Neural cell (in vitro differentiated cells): ENCODE results near the gene APLNR. TPM values are rescaled to one million over a fixed set of nuclear protein-coding genes. Genes with fewer than 3 reads are reported as not detected.

Source experiments
- H2AFZ ChIP-seq: fragments of 200-600, 300-800 bp; sonication (generic), shearing (Covaris generic); 2 replicates; pipeline ENCODE4 v1.6.0; 2014; ENCODE audit warnings: low read depth, mild to moderate bottlenecking, antibody characterized with exemption, low read length, moderate library complexity
- H3F3A ChIP-seq: fragments of 200-600 bp; shearing (Covaris generic); 2 replicates; pipeline ENCODE4 v1.6.1; 2016; ENCODE audit warnings: mild to moderate bottlenecking, moderate library complexity, mixed read lengths, antibody characterized with exemption, low read length; ENCODE audit not compliant: insufficient read depth, poor library complexity, severe bottlenecking
- H3K27ac ChIP-seq: fragments of 200-600, 300-800 bp; sonication (generic), shearing (Covaris generic); 2 replicates; pipeline ENCODE4 v1.5.1; 2014; ENCODE audit warnings: mild to moderate bottlenecking, low read length, moderate library complexity
- H3K27me3 ChIP-seq: fragments of 300-800, 200-600 bp; sonication (generic), shearing (Covaris generic); 2 replicates; pipeline ENCODE4 v1.6.0; 2014; ENCODE audit warnings: mild to moderate bottlenecking, low read depth, low read length, moderate library complexity; ENCODE audit not compliant: insufficient read depth
- H3K36me3 ChIP-seq: fragments of 300-800, 200-600 bp; sonication (generic), shearing (Covaris generic); 2 replicates; pipeline ENCODE4 v1.5.1; 2014; ENCODE audit warnings: mild to moderate bottlenecking, antibody characterized with exemption, low read length, moderate library complexity; ENCODE audit not compliant: insufficient read depth
- H3K4me2 ChIP-seq: fragments of 300-800, 200-600 bp; sonication (generic), shearing (Covaris generic); 2 replicates; pipeline ENCODE4 v1.6.0; 2014; ENCODE audit warnings: mild to moderate bottlenecking, low read length
- H3K4me3 ChIP-seq: fragments of 300-800, 200-600 bp; sonication (generic), shearing (Covaris generic); 2 replicates; pipeline ENCODE4 v1.5.1; 2014; ENCODE audit warnings: mild to moderate bottlenecking, low read length, moderate library complexity
- H3K79me2 ChIP-seq: fragments of 200-600 bp; shearing (Covaris generic); replicated peaks from 2 replicates; pipeline ENCODE4 v1.6.0; 2014; ENCODE audit warnings: mild to moderate bottlenecking, low read length, moderate library complexity; ENCODE audit not compliant: insufficient read depth
- H3K9ac ChIP-seq: fragments of 300-800, 200-600 bp; sonication (generic), shearing (Covaris generic); 2 replicates; pipeline ENCODE4 v1.6.1; 2016; ENCODE audit warnings: mild to moderate bottlenecking, low read length, mixed read lengths
- H3K9me2 ChIP-seq: fragments of 200-600 bp; shearing (Covaris generic); 2 replicates; pipeline ENCODE4 v1.6.1; 2016; ENCODE audit warnings: mild to moderate bottlenecking, low read length, mixed read lengths; ENCODE audit not compliant: insufficient read depth
- H3K9me3 ChIP-seq: fragments of 200-600, 300-800 bp; sonication (generic), shearing (Covaris generic); 2 replicates; pipeline ENCODE4 v1.6.1; 2016; ENCODE audit warnings: mild to moderate bottlenecking, mixed run types, low read length, moderate library complexity, mixed read lengths
- H4K20me1 ChIP-seq: fragments of 200-600 bp; shearing (Covaris generic); 2 replicates; pipeline ENCODE4 v1.6.1; 2016; ENCODE audit warnings: mild to moderate bottlenecking, mixed run types; ENCODE audit not compliant: insufficient read depth
- EP300 ChIP-seq: fragments of 450-650 bp; conservative IDR thresholded peaks from 2 replicates; pipeline ENCODE4 v1.6.1; 2014; ENCODE audit warnings: antibody characterized with exemption, mild to moderate bottlenecking, moderate library complexity; ENCODE audit not compliant: poor library complexity, severe bottlenecking
- MXI1 ChIP-seq: fragments of 450-650 bp; conservative IDR thresholded peaks from 2 replicates; pipeline ENCODE4 v1.6.1; 2014; ENCODE audit warnings: antibody characterized with exemption, mild to moderate bottlenecking; ENCODE audit not compliant: poor library complexity, severe bottlenecking
- POLR2AphosphoS5 ChIP-seq: IDR thresholded peaks from 2 replicates; pipeline ENCODE4 v1.6.1; 2012
- RAD21 ChIP-seq: fragments of 450-650 bp; conservative IDR thresholded peaks from 2 replicates; pipeline ENCODE4 v1.6.1; 2014; ENCODE audit warnings: antibody characterized with exemption, mild to moderate bottlenecking, moderate library complexity
- REST ChIP-seq: IDR thresholded peaks from 2 replicates; pipeline ENCODE4 v1.6.1; 2012; ENCODE audit warnings: borderline replicate concordance
- SMC3 ChIP-seq: fragments of 450-650 bp; conservative IDR thresholded peaks from 2 replicates; pipeline ENCODE4 v1.6.1; 2014; ENCODE audit warnings: antibody characterized with exemption, mild to moderate bottlenecking, moderate library complexity; ENCODE audit not compliant: poor library complexity
- TAF1 ChIP-seq: IDR thresholded peaks from 2 replicates; pipeline ENCODE4 v1.6.1; 2012; ENCODE audit warnings: low read depth
- polyA plus RNA-seq: library from polyadenylated mRNA; depleted of rRNA; stranded (reverse); fragments of >200 nt; gene quantifications from 2 replicates; pipeline ENCODE4 v1.2.3, GENCODE V29; 2014
- TF ChIP-seq, protein P1 (sequence below): fragments of 450-650 bp; IDR thresholded peaks from 2 replicates; pipeline ENCODE4 v1.5.1; 2014; ENCODE audit warnings: antibody characterized with exemption, mild to moderate bottlenecking, moderate library complexity; ENCODE audit not compliant: poor library complexity, severe bottlenecking

APLNR gene
- polyA plus RNA-seq, 1 donor from 2014 or later = not detected

DNA sequence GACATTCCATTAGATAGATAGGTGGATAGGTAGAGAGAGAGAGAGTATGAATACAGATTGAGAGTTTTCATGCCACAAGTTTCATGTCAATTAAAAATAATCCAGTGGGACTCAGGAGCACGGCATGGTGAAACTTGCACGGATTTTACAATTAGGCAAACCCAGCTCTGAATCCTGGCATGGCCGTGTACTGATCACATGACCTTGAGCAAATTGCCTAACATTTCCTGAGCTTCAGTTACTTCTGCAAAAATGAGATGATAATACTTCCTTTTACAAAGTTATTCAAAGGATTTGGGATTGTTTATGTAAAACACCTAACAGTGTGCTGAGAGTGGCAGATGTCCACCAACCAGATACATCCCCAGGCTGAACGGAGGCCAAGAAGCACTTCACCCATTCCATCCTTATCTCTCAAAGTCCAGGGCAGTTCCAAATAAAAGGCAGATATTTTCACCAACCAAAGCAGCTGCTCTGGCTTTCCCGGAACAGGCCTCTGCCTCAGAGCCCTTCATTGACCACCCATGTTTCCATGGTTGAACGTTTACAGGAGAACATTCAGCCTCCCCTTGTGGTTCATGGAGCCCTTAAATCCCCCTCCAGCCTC, 17.9 kb downstream of the APLNR start:
- Histone ChIP-seq H3K36me3 (no peaks in the 10 kb centered on the region), H3K9me3 (no peaks in the 10 kb centered on the region), H3K9ac (no peak overlapping the region), H2AFZ (no peak overlapping the region), H3K79me2 (no peaks in the 10 kb centered on the region), H3K27ac (no peak overlapping the region), H3K9me2 (no peaks in the 10 kb centered on the region), H3K4me2 (no peak overlapping the region), H3F3A (no peaks in the 10 kb centered on the region), H3K27me3 (no peaks in the 10 kb centered on the region), H4K20me1 (no peaks in the 10 kb centered on the region), H3K4me3 (no peak overlapping the region)
- TF ChIP-seq MXI1 (no peak), REST (no peak), EP300 (no peak), TAF1 (no peak), RAD21 (no peak), POLR2AphosphoS5 (no peak), SMC3 (no peak)
- TF ChIP-seq, protein P1, sequence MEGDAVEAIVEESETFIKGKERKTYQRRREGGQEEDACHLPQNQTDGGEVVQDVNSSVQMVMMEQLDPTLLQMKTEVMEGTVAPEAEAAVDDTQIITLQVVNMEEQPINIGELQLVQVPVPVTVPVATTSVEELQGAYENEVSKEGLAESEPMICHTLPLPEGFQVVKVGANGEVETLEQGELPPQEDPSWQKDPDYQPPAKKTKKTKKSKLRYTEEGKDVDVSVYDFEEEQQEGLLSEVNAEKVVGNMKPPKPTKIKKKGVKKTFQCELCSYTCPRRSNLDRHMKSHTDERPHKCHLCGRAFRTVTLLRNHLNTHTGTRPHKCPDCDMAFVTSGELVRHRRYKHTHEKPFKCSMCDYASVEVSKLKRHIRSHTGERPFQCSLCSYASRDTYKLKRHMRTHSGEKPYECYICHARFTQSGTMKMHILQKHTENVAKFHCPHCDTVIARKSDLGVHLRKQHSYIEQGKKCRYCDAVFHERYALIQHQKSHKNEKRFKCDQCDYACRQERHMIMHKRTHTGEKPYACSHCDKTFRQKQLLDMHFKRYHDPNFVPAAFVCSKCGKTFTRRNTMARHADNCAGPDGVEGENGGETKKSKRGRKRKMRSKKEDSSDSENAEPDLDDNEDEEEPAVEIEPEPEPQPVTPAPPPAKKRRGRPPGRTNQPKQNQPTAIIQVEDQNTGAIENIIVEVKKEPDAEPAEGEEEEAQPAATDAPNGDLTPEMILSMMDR = no peak

- Histone ChIP-seq H3K27ac (no peak overlapping the region), H3K9me2 (no peaks in the 10 kb centered on the region), H2AFZ (no peak overlapping the region), H3K4me2 (no peak overlapping the region), H3K79me2 (no peaks in the 10 kb centered on the region), H3K36me3 (no peaks in the 10 kb centered on the region), H3K4me3 (no peak overlapping the region), H3F3A (no peaks in the 10 kb centered on the region), H3K27me3 (no peaks in the 10 kb centered on the region), H3K9me3 (no peaks in the 10 kb centered on the region), H4K20me1 (no peaks in the 10 kb centered on the region), H3K9ac (no peak overlapping the region)
- no peak for TF ChIP-seq MXI1
- TF ChIP-seq REST = no peak
- TF ChIP-seq POLR2AphosphoS5 = no peak
- TF ChIP-seq RAD21 = no peak
- TF ChIP-seq, protein P1 = no peak
- TF ChIP-seq EP300 = no peak
- no peak for TF ChIP-seq SMC3
Observed at GRCh38 chr11:57217053-57217452, 20.0 kb downstream of the APLNR start.
